Measurements from ENCODE around the gene DNAH8.

Gene DNAH8

DNA sequence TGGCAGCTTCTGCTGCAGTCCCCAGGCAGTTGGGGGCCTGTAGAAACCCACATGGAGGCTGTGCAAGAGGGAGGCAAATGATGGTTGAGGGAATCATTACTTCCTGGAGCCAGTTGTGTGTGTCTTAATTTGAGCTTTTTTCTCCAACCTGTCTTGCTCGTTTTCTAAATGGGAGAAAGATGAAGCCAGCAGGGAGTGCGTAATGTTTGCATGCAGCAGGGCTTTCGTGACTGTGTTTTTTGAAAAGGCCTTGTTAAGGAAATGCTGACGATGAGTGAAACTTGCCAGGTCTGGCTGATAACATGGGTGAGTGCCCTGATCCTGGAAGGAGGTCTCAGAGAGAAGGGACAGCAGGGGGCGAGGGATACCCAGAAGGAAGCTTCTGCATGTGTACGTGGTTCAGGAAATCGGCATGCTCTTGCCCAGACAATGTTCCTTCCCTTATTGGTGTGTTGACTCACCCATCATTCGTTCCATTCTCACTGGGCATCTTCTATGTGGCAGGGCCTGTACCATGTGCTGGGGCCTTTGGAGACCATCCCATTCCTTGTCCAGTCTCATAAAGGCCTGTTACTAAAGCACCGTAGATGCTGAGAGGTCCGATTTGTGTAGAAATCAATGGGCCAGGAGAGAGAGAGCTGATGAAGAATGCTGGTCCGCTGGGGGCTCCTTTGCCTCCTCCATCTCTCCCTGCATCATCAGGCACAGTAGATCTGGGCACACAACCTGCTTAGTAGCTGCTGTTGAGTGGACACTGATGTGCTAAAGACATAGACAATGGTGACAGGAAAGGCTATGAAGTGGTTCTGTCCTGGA lies 360.9 kb downstream of the DNAH8 start:
- Histone ChIP-seq H3K4me3 (ENCODE audit: low read depth in 1 of 2, low read length in 2 of 2) (no peak overlapping the region), H3K9me3 (ENCODE audit: control insufficient read depth in 1 of 2, low read length in 2 of 2) (no peaks in the 10 kb centered on the region), H3K4me1 (ENCODE audit: control insufficient read depth in 1 of 2, insufficient read depth in 2 of 2, low read length in 2 of 2) (no peaks in the 10 kb centered on the region), H3K27me3 (ENCODE audit: low read depth, low read length) (no peaks in the 10 kb centered on the region), H3K27ac (ENCODE audit: low read length) (no peak overlapping the region), H3K36me3 (ENCODE audit: control insufficient read depth in 1 of 2, insufficient read depth in 2 of 2, low read length in 2 of 2) (no peaks in the 10 kb centered on the region)

DNA sequence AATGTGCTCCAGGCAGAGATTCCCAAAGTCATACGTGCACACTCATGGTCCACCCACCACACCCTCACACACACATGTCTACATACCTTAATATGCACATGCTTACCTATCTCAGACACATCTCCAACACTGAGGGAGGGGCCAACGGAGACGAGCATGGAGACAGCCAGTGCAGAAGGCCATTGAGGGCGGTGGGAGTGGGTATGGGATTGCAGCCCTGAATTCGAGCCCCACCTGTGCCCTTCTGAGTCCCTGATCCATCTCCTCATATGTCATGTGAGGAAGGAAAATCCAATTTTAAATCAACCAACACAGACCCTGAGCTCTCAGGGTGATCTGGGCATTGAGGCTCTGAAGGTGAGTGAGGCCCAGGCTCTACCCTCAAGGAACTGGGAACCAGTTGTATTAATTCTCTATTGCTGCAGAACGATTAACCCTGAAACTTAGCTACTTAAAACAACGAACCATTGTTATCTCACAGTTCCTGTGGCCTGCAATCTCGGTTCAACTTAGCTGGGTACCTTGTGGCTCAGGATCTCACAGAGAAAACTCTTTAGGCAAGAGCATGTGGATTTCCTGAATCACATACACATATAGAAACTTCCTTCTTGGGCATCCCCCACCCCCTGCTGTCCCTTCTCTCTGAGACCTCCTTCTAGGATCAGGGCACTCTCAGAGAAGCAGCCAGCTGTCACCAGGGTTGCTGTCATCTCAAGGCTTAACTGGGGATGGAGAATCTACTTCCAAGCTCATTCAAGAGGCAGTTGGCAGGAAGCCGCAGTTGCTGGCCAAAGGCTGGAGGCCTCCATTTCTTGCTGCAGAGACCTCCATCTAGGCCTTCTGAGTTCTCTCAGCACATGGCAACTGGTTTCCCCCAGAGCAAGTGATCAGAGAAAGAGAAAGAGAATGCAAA lies 361.8 kb downstream of the DNAH8 start:
- no peaks in the 10 kb centered on the region for H3K4me1 ChIP-seq (ENCODE audit: control insufficient read depth in 1 of 2, insufficient read depth in 2 of 2, low read length in 2 of 2)
- H3K9me3 ChIP-seq (ENCODE audit: control insufficient read depth in 1 of 2, low read length in 2 of 2): no peaks in the 10 kb centered on the region
- no peak overlapping the region for H3K27ac ChIP-seq (ENCODE audit: low read length)
- H3K36me3 ChIP-seq (ENCODE audit: control insufficient read depth in 1 of 2, insufficient read depth in 2 of 2, low read length in 2 of 2): no peaks in the 10 kb centered on the region
- H3K27me3 ChIP-seq (ENCODE audit: low read depth, low read length): no peaks in the 10 kb centered on the region
- H3K4me3 ChIP-seq (ENCODE audit: low read depth in 1 of 2, low read length in 2 of 2): no peak overlapping the region

DNA sequence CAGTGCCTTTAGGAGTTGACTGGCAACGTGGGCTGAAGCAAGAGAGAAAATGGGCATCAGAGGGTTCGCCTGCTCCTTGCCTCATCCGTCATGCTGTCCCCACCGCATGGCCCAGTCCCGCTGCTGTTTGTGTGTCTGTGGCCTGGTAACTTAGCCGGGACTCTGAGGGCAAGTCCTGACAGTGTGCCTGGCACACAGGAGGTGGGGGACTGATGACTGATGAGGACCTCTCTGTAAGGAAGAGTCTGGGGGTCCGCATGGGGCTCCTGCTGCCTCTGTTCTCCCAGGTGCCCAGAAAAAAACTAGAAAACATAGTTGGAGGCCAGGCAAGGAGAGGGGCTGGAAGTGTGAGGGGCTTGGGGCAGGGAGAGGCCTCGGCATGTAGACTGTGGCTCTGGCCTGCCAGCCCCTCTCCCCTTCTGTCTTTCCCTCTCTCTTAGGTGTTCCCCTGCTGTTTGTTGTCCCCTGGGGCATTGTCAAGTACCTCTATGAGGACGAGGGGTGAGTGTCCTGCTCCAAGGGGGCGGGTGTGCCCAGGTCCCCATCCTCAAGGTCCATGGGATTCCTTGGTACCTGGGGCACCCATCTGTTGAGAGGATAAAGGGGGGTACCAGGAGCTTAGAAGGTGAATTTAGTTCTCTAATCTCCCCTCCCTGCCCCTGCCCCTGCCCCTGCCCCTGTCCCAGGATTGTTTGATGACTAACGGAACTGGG lies 362.9 kb downstream of the DNAH8 start:
- Histone ChIP-seq H3K36me3 (ENCODE audit: control insufficient read depth in 1 of 2, insufficient read depth in 2 of 2, low read length in 2 of 2) (no peaks in the 10 kb centered on the region), H3K9me3 (ENCODE audit: control insufficient read depth in 1 of 2, low read length in 2 of 2) (no peaks in the 10 kb centered on the region), H3K27me3 (ENCODE audit: low read depth, low read length) (no peaks in the 10 kb centered on the region), H3K4me3 (ENCODE audit: low read depth in 1 of 2, low read length in 2 of 2) (no peak overlapping the region), H3K27ac (ENCODE audit: low read length) (no peak overlapping the region), H3K4me1 (ENCODE audit: control insufficient read depth in 1 of 2, insufficient read depth in 2 of 2, low read length in 2 of 2) (no peaks in the 10 kb centered on the region)

DNA sequence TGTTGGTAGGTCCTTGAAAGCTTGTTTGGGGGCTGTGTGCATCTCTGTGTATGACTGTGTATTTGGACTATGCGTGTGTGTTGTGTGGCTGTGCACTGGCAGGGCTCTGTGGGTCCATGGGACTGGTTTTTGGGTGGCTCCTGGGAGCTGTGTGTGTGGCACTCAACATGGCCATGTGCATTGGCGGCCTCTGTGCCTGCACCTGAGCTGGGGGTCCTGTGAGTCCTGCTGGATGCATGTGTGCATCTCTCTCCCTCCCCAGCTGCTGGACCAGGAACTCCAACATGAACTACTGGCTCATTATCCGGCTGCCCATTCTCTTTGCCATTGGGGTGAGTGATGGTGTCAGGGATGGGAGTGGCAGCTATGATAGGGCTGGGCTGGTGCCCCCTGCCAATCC lies 363.6 kb downstream of the DNAH8 start:
- Histone ChIP-seq H3K27ac (ENCODE audit: low read length) (no peak overlapping the region), H3K9me3 (ENCODE audit: control insufficient read depth in 1 of 2, low read length in 2 of 2) (no peaks in the 10 kb centered on the region), H3K4me1 (ENCODE audit: control insufficient read depth in 1 of 2, insufficient read depth in 2 of 2, low read length in 2 of 2) (no peaks in the 10 kb centered on the region), H3K4me3 (ENCODE audit: low read depth in 1 of 2, low read length in 2 of 2) (no peak overlapping the region), H3K27me3 (ENCODE audit: low read depth, low read length) (no peaks in the 10 kb centered on the region), H3K36me3 (ENCODE audit: control insufficient read depth in 1 of 2, insufficient read depth in 2 of 2, low read length in 2 of 2) (no peaks in the 10 kb centered on the region)

DNA sequence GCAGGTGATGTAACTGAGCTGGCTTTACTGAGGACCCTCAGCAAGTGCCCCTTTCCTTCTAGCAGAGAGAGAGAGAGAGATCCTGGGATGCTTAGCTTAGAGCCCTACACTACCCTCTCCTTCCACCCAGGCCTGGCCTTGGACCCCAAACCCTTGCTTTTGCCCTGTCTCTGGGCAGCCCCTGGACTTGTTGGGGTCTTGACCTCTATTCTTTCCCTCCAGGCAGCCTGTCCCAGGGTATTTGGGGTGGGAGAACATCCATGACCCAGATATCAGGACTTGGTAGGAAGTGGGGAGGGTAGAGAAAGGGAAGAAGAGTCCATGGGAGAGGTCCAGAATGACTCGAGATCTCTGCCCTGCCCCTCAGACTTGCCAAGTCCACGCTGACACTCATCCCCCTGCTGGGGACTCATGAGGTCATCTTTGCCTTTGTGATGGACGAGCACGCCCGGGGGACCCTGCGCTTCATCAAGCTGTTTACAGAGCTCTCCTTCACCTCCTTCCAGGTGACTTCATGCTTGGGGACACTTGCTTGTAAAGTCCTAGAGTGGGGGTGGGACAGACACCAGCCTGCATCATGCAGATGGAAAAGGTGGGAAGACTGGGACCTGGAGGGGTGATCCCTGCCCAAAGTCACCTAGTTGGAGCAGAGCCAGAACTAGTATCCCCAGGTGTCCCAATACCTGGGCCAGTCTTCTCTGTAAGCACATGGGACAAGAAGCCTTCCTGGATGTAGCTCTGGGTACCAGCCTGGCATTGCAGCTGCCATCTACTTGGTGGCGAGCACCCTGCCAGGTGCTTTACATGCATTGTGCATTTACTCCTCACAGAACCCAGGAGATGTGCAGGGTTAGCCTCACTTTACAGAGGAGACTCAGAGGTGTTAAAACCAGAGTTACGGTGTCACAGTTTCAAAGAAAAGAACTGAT lies 364.4 kb downstream of the DNAH8 start:
- H3K36me3 ChIP-seq (ENCODE audit: control insufficient read depth in 1 of 2, insufficient read depth in 2 of 2, low read length in 2 of 2): no peaks in the 10 kb centered on the region
- H3K27me3 ChIP-seq (ENCODE audit: low read depth, low read length): no peaks in the 10 kb centered on the region
- no peak overlapping the region for H3K4me3 ChIP-seq (ENCODE audit: low read depth in 1 of 2, low read length in 2 of 2)
- no peaks in the 10 kb centered on the region for H3K4me1 ChIP-seq (ENCODE audit: control insufficient read depth in 1 of 2, insufficient read depth in 2 of 2, low read length in 2 of 2)
- H3K9me3 ChIP-seq (ENCODE audit: control insufficient read depth in 1 of 2, low read length in 2 of 2): no peaks in the 10 kb centered on the region
- H3K27ac ChIP-seq (ENCODE audit: low read length): no peak overlapping the region

All from muscle layer of duodenum (tissue), 2 donors.